ENCODE data around the gene ADRA2B.
A peak's percentile ranks its signal among the peaks of the same experiment; 100 is the strongest.

Gene ADRA2B

GRCh38 chr2:96136129-96136720, 19.9 kb upstream of the ADRA2B start:
- DNase-seq = no peak

DNA sequence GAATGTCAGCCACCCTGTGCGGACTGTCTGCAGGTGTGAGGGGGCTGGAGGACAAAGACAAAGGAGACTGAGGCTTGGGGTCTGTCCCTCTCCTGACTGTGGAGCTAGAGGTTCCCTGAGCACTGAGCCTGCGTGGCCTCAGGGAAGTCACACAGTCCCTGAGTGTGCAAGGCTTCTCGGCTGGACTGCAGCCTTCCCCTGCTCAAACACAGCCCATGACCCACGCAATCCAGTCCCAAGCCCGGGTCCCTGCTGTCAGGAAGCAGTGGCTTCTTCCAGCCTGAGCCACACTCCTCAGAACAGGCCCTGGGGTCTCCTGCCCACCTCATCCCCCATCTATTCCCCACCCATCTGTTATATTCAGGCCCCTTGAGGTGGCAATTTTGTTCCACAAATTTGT, 19.2 kb upstream of the ADRA2B start:
- DNase-seq = no peak

GRCh38 chr2:96135171-96135570, 18.8 kb upstream of the ADRA2B start:
- no peak for DNase-seq

GRCh38 chr2:96134421-96134820, 18.1 kb upstream of the ADRA2B start:
- no peak for DNase-seq

- DNase-seq = no peak
Measured at GRCh38 chr2:96131813-96132745, 15.7 kb upstream of the ADRA2B start.

DNA sequence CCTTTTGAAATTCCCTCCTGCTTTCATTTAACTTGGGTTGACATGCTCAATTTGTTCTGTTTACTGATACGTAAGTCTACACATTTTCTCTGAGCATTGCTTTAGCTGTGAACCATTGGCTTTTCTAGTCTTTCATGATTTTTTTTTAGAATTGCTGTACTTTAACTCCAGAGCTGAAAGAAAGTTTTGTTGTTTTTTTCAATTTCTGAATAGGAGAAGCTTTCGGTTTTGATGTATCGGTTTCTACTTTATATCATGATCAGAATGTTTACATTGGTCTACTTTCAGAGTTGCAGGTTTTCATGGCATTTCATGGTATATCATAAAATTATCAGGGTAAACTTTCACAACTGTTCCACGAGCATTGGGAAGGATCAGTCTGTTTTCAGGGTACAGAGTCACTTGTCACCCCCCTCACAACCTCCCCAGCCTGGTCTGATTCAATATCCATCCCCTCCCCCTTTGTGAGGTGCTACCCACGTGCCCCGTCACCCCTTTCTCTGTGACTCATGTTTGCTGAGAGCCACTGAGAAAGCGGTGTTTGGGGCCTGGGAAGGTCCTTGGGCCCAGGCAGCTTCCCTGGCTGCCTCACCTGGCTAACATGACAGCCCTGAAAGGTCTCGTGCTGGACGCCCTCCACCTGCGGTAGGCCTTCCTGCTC, 14.9 kb upstream of the ADRA2B start:
- DNase-seq = no peak

- no peak for DNase-seq
Measured at GRCh38 chr2:96130483-96130882, 14.1 kb upstream of the ADRA2B start.

DNA sequence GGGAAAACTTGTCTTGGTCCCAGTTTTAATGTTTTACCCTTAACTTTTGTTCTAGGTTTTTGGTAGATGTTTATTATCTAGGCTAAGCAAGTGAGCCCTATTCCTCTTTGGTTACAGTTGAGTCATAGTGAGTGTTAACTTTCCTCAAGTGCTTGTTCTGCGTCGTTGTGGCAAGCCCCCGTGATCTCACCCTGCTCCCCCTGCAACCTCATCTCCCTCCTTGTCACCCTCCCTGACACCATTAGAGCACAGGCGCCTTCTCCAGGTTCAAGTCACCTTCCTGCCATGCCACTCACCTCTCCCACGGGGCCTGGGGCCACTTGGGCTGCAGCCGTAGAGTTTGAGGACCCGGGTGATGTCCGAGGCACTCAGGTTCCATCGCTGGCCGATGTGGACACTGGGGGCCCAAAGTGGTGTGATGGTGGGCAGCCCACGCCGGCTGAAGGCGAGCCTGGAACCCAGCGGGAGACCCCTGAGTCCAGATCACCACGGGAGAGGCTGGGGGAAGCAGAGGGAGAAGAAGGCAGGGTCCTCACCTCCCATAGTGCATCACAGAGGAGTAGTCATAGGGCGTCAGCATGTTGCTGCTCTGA, 13.3 kb upstream of the ADRA2B start:
- DNase-seq = no peak

GRCh38 chr2:96128456-96128855, 12.1 kb upstream of the ADRA2B start:
- no peak for DNase-seq

DNA sequence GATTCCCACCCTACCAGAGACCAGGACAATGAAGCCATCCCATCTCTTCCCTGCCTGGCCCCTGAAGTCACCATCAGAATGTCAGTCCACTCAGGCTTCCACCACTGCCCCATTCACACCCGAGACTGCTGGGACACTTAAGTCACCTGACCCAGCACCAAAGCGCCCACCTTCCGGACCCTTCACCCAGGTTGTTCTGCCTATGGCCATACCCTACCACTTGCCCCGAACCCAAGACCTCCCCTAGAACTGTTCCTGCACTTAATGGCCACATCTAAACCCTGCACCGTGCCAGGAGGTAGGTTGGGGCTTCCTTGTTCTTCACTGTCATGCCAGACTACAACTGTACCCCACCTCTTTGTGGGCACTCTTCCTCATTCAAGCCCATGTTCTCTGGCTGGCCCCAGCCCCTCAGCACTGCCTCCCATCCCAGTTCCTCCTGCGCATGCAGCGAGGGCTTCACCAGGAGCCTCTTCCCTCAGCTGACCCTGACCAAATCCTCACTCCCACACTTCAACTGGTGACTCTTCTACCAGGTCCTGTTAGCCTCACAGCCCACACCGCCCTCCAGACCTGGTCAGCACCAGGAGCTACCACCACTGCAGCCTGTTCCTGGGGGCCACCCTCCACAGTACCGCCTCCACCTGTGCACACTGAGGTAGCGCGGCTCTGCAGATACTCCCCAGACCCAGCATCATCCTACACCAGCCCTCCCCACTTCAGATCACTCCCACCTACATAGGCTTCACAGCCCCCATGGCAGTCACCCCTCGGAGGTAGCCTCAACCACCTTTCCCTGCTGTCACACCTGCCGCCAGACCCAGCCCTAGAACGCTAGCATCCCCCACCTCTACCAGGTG, 8.3 kb upstream of the ADRA2B start:
- no peak for DNase-seq

DNA sequence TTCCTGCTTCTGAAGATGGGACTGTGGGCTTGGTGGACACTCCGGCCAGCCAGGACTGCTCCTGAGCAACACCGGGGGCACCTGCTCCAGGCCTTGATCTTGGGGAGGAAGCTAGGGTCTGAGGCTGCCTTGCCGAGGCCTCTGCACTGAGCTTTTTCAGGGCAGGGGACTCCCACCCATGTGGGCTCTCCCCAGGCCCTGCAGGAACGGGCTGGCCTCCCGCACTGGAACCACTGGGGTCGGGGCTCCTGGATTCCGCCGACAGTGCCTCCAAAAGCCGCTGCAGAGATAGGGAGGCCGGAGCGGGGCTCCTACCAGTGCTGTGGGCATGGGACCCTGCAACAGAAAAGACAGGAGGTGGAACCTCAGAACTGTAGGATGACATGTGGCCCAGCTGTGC, 7.6 kb upstream of the ADRA2B start:
- DNase-seq = no peak

DNA sequence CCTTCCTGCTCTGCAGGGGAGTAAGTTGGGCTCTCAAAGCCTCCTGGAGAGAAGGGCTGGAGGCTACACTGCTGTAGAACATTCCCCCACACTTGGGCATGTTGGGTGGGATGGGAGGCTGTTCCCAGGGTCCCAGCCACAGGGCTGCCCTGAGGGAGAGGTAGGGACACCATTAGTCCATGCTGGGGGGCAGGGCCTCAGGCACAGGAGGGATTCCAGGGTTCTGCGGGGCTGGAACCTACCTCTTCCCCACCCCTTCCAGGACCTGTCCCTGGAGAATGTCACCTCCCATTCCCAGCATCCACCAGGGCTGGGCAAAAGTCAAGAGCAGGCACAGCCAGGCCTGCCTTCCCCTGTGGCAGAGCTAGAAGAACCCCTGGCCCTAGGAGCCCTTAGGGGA, 6.9 kb upstream of the ADRA2B start:
- DNase-seq = no peak

GRCh38 chr2:96122391-96122790, 6.0 kb upstream of the ADRA2B start:
- DNase-seq = no peak

DNA sequence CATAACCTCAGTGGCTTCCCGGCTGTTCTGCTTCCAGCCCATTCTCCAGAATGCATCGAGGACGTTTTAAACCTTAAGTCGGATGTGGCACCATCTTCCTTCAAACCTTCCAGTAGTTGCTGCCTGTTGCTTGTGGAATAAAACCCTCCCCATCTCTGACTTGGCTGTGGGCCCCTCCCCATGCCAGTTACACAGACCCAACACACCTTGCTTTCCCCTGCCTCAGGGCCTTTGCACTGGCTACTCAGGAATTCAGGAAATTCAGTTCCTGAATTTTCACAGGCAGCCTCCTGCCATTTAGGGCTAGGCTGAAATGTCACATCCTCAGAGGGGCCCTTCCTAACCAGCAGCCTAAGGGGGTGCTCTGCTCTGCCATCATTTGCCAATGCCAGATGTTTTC, 5.0 kb upstream of the ADRA2B start:
- no peak for DNase-seq

GRCh38 chr2:96120991-96121390, 4.6 kb upstream of the ADRA2B start:
- no peak for DNase-seq

GRCh38 chr2:96120091-96120720, 3.8 kb upstream of the ADRA2B start:
- DNase-seq = no peak

- DNase-seq = no peak
Measured at GRCh38 chr2:96119389-96119751, 3.0 kb upstream of the ADRA2B start.

DNA sequence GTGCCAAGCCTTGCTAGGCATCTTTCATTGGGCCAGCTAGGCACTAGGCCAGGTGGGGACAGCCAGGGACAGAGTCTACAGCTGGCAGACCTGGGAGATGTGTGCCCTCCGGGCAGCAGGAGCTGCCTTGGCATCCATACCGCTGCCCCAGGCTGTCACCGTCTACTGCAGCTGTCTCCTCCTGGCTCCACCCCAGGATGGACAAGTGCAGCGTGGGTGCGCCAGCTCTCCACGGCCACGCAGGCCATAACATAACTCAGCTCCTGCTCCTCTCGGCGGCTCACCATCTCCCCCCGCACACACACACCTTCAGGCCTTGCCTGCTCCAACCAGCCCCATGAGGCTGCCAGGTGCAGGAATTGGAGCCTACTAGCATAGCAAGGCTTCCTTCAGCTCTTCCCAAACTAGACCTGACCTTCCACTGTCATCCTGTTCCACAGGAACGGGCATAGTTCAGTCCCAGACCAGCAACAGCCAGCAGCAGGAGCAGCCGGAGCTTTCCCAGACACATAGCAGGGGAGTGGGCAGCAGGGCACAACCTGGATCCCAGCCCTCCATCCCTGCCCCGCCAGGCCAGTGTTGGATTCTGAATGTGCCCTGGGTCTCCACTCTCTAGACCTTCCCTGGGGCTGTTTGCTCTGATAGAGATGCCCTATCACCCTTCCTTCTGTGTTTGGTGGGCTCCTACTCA, 2.5 kb upstream of the ADRA2B start:
- DNase-seq = no peak

DNA sequence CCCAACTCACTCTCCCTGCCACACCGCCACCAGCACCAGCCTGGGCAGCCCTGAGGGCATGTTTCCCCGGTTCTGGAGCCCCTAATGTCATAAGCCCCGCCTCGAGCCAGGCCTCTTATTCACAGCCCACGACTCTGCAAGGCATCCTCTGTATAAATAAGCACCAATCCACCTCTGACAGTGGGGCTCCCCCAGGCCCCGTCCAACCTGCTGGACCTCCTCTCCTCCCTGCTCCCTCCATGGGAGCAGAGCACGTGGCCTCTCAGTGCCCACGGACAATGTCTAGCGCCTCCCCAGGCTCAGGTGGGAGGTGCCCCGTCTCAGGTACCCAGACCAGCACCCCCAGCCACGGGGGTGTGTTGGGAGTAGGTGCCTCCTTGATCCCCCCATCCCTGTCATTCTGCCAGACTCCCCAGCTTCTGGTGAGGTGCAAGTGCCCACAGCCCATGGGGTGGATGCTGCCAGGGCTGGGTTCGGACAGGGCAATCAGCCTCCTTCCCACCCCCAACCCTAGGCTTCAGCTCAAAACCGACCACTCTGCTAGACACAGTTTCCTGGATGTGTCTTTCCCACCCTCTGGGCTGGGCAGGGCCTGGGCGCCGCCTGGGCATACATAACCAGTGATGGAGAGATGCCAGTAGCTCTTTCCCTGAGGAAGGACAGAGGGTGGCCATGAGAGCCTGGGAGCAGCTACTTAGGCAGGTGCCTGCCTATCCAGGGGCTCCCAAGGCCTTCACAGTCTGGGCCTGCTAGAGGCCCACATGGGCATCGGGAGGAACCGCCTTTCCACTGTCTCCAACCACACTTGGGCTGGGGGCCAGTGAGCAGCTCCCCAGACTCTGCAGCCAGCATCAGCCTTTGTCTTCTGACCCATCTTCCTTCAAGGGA, 1.6 kb upstream of the ADRA2B start:
- DNase-seq = no peak

- DNase-seq = peak; percentile 21
Measured at GRCh38 chr2:96116879-96117533, 635 bp upstream of the ADRA2B start.

Data from fibroblast of upper back skin (primary cell).